ENCODE results near the gene FBXW5. TPM values are rescaled to one million over a fixed set of nuclear protein-coding genes. Genes with fewer than 3 reads are reported as not detected.

The FBXW5 gene
- total RNA-seq, 1 experiment from 2014 or later: 70.5 TPM

- TF ChIP-seq ZMAT4 (CRISPR knock-in tag; IDR thresholded peaks at IDR 0.05): no peak
- TF ChIP-seq, protein P1, sequence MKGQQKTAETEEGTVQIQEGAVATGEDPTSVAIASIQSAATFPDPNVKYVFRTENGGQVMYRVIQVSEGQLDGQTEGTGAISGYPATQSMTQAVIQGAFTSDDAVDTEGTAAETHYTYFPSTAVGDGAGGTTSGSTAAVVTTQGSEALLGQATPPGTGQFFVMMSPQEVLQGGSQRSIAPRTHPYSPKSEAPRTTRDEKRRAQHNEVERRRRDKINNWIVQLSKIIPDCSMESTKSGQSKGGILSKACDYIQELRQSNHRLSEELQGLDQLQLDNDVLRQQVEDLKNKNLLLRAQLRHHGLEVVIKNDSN (CRISPR knock-in tag; IDR thresholded peaks at IDR 0.05): no peak
These were observed 18.3 kb downstream of the FBXW5 start (continued) for GRCh38 chr9:136926154-136926704.

GRCh38 chr9:136925414-136926153 lies 19.0 kb downstream of the FBXW5 start:
- H3K9me3 Mint-ChIP-seq: no peaks in the 10 kb centered on the region
- DNase-seq (ENCODE audit: low spot score): no peak
- H3K36me3 Mint-ChIP-seq: peaks cover 42% of the 10 kb centered on the region
- no peak overlapping the region for H3K4me3 Mint-ChIP-seq
- H3K4me1 Mint-ChIP-seq: no peaks in the 10 kb centered on the region
- H3K27ac Mint-ChIP-seq: no peak overlapping the region
- ChIA-PET CTCF (interaction anchor here (1.3 to 1.7 kb wide), 2 partner anchors 13 to 22 kb away, joined by 3 to 6 read pairs; no protein-coding TSS in a partner anchor), POLR2A (no interaction called here)
- TF ChIP-seq ZNF671 (CRISPR knock-in tag; IDR thresholded peaks at IDR 0.05) (no peak), IRF2 (CRISPR knock-in tag; IDR thresholded peaks at IDR 0.05; ENCODE audit: borderline replicate concordance, low read depth) (no peak), TP53 (CRISPR knock-in tag; IDR thresholded peaks at IDR 0.05) (no peak), OVOL2 (CRISPR knock-in tag; IDR thresholded peaks at IDR 0.05; ENCODE audit: borderline replicate concordance) (no peak), NR3C1 (CRISPR knock-in tag; conservative IDR thresholded peaks at IDR 0.05; ENCODE audit: low read depth) (no peak), CREM (CRISPR knock-in tag; IDR thresholded peaks at IDR 0.05) (no peak), CDX4 (CRISPR knock-in tag; IDR thresholded peaks at IDR 0.05; ENCODE audit: borderline replicate concordance) (no peak), TEAD1 (CRISPR knock-in tag; IDR thresholded peaks at IDR 0.05) (no peak)
- TF ChIP-seq, protein P2, sequence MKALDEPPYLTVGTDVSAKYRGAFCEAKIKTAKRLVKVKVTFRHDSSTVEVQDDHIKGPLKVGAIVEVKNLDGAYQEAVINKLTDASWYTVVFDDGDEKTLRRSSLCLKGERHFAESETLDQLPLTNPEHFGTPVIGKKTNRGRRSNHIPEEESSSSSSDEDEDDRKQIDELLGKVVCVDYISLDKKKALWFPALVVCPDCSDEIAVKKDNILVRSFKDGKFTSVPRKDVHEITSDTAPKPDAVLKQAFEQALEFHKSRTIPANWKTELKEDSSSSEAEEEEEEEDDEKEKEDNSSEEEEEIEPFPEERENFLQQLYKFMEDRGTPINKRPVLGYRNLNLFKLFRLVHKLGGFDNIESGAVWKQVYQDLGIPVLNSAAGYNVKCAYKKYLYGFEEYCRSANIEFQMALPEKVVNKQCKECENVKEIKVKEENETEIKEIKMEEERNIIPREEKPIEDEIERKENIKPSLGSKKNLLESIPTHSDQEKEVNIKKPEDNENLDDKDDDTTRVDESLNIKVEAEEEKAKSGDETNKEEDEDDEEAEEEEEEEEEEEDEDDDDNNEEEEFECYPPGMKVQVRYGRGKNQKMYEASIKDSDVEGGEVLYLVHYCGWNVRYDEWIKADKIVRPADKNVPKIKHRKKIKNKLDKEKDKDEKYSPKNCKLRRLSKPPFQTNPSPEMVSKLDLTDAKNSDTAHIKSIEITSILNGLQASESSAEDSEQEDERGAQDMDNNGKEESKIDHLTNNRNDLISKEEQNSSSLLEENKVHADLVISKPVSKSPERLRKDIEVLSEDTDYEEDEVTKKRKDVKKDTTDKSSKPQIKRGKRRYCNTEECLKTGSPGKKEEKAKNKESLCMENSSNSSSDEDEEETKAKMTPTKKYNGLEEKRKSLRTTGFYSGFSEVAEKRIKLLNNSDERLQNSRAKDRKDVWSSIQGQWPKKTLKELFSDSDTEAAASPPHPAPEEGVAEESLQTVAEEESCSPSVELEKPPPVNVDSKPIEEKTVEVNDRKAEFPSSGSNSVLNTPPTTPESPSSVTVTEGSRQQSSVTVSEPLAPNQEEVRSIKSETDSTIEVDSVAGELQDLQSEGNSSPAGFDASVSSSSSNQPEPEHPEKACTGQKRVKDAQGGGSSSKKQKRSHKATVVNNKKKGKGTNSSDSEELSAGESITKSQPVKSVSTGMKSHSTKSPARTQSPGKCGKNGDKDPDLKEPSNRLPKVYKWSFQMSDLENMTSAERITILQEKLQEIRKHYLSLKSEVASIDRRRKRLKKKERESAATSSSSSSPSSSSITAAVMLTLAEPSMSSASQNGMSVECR (CRISPR knock-in tag; IDR thresholded peaks at IDR 0.05; ENCODE audit: borderline replicate concordance): no peak
- no peak for ATAC-seq
- H3K27me3 Mint-ChIP-seq (ENCODE audit: low read depth): no peaks in the 10 kb centered on the region

GRCh38 chr9:136923881-136924280 lies 20.7 kb downstream of the FBXW5 start:
- ATAC-seq (no peak), DNase-seq (ENCODE audit: low spot score) (no peak)
- ChIA-PET CTCF (no interaction called here), POLR2A (interaction anchor here (0.6 to 0.7 kb wide), 2 partner anchors 13 to 27 kb away, joined by 3 to 4 read pairs; no protein-coding TSS in a partner anchor)
- H3K4me3 Mint-ChIP-seq: no peak overlapping the region
- peaks cover 43% of the 10 kb centered on the region for H3K36me3 Mint-ChIP-seq
- H3K9me3 Mint-ChIP-seq: no peaks in the 10 kb centered on the region
- no peak overlapping the region for H3K27ac Mint-ChIP-seq
- H3K4me1 Mint-ChIP-seq: no peaks in the 10 kb centered on the region
- H3K27me3 Mint-ChIP-seq (ENCODE audit: low read depth): no peaks in the 10 kb centered on the region
- TF ChIP-seq CREM (CRISPR knock-in tag; IDR thresholded peaks at IDR 0.05): no peak
- TF ChIP-seq SOX15 (CRISPR knock-in tag; IDR thresholded peaks at IDR 0.05): no peak
- no peak for TF ChIP-seq SP1 (CRISPR knock-in tag; conservative IDR thresholded peaks at IDR 0.05)

GRCh38 chr9:136922540-136922939 lies 22.0 kb downstream of the FBXW5 start:
- H3K27me3 Mint-ChIP-seq (ENCODE audit: low read depth): no peaks in the 10 kb centered on the region
- CTCF ChIA-PET: no interaction called here
- no peaks in the 10 kb centered on the region for H3K9me3 Mint-ChIP-seq

More at GRCh38 chr9:136922540-136922939, 22.0 kb downstream of the FBXW5 start:
- no peak for ATAC-seq
- H3K27ac Mint-ChIP-seq: 0 out of 2 replicates have a peak overlapping the region, but pooled peaks have one; percentile 23
- POLR2A ChIA-PET: no interaction called here
- DNase-seq (ENCODE audit: low spot score): no peak
- H3K36me3 Mint-ChIP-seq: peaks cover 45% of the 10 kb centered on the region
- no peak for TF ChIP-seq FOXP1 (CRISPR knock-in tag; IDR thresholded peaks at IDR 0.05; ENCODE audit: borderline replicate concordance)
- H3K4me3 Mint-ChIP-seq: no peak overlapping the region
- H3K4me1 Mint-ChIP-seq: no peaks in the 10 kb centered on the region

Data from WTC11 (cell line).